Hematopoietic multipotent progenitor cell treated with erythropoietin and hydrocortisone succinate and interleukin-3 and kit ligand, for 15 days (in vitro differentiated cells): ENCODE measurements around the gene ARF1.

ENCODE experiments used
- DNase-seq: peaks from one replicate; pipeline ENCODE4 v3.0.0-alpha.2; 2015; ENCODE audit warnings: low spot score

Gene ARF1

DNA sequence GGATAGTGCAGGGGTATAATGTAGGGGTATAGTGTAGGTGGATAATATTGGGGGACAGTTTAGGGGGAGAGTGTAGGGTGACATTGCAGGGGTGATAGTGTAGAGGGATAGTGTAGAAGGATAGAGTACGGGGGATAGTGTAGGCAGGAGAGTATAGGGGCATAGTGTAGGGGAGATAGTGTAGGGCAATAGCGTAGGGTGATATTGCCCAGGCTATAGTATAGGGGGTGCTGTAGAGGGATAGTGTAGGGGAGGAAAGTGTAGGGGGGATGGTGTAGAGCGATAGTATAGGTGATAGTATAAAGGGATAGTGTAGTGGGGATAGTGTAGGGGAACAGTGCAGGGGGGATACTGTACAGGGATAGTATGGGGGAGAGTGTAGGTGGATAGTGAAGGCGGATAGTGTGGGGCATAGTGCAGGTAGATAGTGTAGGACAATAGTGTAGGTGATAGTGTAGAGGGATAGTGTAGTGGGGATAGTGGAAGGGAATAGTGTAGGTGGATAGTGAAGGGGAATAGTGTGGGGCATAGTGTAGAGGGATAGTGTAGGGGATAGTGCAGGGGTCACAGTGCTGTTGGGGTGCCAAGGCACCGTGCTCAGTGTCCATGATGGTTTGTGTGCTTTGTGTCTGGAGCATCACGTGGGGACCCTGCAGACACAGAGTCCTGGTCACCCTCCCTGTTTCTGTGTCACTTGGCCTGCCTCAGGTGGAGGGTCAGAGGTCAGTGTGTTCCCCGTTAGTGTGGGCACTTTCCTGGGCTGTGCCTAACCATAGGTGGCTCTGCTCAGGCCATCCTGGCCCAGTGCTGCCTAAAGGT is 10.5 kb upstream of the ARF1 start:
- no peak for DNase-seq

DNA sequence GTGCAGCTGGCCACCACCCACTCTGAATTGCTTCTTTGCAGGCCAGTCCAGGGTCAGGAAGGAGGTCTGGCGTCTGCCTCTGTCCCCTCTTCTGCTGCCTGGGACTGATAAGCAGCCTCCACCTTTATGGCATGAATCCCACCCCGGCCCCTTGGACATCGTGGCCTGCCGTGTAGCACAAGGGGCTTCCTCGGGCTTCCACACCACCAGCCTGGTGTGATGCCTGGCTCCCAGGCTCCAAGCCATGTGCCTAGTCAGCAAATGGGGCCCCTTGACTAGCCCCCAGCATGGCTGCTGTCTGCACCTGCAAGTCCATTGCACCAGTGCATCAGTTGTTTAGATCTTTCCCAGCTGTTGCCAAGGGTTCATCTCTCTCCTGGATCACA is 9.9 kb upstream of the ARF1 start:
- no peak for DNase-seq

DNA sequence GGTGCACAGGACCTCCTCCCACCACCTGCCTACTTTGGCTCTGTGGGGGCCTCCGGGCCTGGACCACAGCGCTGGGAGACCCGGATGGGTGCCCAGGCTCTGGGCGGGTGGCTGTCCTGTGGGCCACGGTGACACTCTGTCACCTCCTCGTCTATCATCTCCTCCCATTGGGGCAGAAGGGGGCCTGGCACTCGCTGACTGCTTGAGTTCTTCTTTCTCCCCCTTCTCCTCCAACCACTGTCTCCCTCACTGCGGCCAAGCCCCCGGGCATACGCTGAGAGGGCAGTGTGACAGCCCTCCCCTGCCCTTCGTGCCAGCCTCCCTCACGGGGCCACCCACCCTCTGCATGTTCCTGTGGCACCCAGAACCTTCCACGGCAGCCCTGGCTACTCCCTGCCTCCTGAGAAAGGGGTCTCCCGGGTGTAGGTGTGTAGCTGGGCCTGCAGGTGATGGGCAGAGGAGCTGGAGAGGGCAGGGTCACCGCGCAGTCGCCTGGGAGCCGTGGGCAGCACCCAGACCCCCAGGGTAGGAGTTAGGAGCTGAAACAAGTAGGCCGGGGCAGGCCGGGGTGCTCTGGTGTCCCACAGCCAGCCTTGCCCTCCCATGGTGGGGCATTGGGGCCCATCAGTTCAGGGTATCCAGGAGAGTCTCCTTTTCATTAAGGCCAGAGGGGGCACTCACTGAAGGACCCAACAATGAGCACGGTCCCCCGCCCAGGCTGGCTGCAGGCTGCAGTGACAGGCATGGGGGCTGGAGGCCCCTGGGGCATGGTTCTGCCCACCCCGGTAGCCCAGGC is 9.2 kb upstream of the ARF1 start:
- no peak for DNase-seq

DNA sequence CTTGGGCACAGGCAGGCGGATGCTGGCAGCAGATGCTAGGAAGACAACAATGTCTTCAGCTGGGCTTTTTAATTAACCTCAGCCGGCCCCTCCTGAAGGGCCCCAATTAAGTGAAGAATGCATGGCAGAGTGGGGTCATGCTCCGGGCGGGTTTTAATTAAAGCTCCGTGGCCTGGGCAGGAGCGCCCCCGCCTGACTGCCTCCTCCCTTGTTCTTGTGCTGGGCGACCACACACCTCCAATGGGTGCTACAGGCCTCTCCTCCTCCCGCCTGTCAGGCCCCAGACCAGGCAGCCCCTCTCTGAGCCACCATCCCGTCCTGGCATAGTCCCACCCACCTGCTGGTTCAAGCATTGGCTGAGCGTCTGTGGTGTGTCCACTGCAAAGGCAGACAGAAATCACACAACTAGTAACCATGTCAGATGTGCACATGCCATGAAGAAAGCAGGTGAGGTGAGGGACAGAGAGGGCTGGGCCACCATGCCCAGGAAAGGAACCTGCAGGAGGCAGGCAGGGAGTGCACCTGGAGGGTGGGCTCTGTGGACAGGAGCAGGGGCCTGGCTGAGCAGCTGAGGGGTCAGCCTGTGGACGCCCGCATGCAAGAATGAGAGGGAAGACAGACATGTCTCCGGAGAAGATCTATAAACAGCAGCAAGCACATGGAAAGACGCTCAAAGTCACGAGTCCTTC is 8.5 kb upstream of the ARF1 start:
- DNase-seq: no peak

DNA sequence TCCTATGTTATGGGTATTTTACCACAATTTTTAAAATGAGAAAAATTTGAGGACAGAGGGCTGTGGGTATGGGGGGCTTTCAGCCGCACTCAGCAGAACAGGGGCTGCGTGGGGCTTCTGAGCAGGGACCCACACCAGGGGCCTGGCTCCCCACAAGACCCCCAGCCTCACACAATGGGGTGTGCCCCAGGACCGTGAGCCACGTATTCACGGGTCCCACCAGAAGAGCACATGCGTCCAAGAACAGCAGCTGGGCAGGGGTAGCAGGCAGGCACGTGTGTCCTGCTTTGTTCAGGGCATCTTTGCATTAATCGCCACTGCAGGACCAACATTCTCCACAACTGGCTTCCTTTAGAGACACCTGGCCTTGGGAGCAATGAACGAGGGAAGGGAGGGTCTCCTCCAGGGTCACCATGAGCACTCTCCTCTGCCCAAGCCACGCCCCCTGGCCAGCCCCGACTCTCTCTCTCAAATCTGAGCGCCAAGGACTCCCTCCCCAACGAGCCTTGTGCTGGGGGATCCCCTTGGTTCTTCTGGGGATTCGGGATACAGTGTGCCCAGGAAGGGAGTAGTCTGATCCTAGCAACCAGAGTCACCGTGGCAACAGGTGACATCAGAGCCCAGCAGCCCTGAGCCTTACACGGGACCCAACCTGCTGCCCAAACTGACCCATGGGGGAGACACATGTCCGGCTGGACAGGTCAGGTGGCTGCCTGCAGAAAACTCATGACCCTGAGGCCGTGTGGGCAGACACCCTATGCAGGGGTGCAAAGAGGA is 7.4 kb upstream of the ARF1 start:
- no peak for DNase-seq

DNA sequence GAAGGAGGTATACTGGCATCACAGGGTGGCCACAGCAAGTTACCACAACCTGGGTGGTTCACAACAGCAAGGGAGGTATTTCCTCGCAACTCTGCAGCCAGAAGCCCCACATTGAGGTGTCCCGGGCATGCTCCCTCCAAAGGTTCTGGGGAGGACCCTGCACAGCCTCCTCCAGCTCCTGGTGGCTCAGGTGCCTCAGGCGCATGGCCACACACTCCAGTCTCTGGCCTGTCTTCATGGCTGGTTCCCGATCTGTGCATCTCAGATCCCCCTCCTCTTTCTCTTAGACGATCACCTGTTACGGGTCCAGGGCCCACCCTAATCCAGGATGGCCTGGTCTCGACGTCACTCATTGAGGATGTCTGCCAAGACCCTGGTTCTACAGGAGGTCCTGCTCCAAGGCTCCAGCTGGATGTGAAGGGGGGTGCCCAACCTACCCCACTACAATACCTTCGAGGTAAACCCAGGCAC is 6.7 kb upstream of the ARF1 start:
- DNase-seq: no peak

DNA sequence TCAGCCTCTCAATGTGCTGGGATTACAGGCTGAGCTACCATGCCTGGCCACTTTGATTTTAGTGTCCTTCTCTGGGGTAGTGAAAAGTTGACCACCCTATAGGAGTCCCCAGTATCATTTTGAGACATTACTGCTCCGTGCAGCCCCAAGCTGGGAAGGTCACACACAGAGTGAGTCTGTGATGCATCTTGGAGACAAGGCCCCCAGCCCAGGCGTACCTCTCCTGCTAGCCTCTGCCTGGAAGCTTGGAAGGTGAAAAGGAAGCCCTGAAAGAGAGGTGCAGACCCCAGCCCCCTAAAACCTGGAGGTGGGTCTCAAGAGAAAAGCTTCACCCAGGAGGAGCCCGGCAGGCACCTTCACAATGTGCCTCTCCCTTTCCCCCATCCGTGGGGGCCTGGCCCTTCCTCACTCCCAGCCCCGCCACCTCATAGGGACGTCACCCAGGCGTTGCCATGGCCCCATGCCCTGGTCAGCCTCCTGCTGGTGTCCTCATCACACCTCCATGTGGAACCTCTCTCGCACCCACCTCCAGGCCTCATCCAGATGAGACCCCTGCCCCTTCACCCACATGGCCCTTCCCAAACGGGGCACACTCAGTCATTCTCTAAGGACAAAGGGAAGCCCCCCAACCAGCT is 5.6 kb upstream of the ARF1 start:
- no peak for DNase-seq

DNA sequence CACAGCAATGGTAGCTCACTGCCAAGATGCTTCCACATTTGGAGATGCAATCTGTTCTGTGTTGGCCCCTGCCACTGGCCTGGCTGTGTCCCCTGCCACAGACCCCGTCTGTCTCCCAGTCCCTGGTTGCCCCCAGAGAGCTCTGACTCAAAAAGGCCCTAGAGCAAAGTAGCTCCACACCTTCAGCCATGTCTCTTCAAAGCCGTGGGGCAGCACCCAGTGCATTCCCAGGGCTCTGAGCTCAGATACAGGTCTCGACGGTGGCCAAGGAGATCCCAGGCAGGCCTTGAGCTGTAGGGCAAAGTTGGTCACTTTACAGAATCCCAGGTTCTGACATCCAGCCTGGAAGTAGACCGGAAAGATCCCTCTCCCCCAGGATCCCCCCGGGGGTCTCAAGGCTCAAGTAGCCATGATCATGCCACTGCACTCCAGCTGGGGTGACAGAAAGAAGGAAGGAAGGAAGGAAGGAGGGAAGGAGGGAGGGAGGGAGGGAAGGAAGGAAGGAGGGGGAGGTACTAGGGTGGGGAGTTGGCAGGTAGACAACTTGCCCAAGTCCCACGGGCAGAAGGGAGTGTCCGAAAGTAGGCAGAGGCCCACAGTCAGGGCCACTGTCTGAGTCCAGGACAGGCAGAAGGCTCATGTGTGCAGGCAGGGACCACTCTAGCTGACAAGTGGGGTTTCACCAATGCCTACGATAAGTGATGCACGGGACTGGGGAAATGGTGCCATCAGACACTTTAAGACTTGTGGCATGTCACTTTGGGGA is 4.8 kb upstream of the ARF1 start:
- no peak for DNase-seq

DNA sequence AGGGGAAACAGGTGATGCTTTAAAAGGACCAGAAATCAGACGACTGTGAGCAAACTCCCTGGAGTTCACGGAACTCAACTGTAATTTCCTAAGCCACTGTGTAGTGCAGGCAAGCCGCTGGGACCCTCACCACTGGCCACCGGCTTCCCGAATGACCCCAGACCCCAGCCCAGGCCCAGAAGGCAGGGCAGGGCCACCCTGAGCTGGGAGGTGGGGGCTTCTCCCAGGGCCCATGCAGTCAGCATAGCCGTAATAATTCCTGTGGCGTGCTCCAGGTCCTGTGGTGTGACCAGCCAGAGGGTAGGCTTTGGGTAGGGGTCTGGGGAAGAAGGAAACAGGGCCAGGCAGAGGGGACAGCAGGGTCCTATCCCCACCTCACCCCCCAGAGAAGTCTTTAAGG is 3.5 kb upstream of the ARF1 start:
- DNase-seq: no peak

DNA sequence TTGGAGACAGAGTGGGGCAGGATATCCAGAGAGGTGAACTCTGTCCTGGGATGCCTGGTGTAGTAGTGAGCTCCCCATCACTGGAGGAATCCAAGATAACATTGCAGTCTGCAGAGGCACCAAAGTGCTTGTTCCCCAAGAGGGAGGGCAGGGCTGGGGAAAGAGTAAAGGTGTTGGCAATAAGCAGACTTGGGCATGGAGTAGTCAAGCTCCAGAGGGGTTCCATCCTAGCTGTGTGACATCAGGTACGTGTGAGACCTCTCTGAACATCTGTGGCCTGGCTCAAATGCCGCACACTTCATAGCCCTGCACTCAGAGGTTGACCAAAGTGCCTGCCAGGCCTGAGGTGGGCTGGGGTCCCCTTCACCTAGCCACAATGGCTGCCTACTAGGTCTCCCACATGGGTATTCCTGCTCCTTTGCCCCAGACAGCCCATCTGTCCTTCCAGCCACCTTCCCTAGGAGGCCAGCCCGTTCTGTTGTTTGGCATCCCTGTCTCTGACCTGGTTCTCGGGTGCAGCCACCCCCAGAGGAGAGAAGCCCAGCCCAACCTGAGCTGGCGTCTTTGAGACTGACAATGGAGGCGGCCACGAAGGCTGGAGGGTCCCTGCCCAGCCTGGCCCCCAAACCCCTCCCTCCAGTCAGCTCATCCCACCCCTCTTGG is 2.8 kb upstream of the ARF1 start:
- DNase-seq: no peak

DNA sequence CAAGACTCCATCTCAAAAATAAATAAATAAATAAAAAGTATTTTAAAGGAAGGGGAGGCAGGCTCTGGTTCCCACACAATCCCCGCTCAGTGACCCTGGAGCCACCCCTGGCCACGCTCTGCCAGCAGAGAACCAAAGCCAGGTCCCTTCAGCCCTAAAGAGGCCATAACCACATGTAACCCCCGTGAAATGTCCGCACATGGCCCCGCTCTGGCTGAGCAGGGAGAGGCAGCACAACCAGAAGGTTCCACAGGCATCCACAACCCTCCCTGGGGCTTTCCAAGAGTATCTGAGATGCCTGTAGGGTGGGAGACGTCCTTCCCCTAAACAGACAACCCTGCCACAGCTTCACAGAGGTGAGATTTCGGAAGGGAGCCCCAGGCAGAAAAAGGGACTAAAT is 1.4 kb upstream of the ARF1 start:
- DNase-seq: no peak

DNA sequence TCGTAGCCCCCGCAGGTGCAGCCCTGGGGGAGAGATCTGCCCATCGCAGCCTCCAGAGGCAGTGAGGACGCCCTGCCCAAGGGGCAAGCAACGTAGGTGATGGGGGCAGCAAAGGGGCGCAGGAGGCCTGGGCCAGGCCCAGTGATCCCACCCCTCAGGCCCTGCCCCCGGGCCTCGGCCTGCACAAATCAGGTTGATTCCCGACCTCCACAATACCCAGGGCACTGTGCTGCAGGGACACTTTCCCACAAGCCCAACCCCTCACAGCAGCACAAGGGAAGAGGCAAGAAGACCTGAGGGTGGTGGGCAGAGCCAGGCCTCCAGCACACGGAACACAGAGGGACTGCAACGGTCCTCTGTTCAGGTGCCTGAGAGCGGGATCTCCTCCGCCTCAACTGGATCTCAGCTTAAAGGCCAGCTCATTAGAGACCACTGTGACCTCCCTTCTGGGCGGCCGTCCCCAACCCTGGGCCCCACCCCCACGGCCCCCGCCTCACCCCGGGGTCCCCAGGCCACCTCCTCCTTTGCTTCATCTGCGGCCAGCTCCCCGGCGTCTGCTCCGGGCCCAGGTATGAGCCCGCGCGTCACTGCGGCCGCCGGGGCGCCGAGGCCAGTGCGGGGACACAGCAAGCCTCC is 812 bp upstream of the ARF1 start:
- DNase-seq: no peak

DNA sequence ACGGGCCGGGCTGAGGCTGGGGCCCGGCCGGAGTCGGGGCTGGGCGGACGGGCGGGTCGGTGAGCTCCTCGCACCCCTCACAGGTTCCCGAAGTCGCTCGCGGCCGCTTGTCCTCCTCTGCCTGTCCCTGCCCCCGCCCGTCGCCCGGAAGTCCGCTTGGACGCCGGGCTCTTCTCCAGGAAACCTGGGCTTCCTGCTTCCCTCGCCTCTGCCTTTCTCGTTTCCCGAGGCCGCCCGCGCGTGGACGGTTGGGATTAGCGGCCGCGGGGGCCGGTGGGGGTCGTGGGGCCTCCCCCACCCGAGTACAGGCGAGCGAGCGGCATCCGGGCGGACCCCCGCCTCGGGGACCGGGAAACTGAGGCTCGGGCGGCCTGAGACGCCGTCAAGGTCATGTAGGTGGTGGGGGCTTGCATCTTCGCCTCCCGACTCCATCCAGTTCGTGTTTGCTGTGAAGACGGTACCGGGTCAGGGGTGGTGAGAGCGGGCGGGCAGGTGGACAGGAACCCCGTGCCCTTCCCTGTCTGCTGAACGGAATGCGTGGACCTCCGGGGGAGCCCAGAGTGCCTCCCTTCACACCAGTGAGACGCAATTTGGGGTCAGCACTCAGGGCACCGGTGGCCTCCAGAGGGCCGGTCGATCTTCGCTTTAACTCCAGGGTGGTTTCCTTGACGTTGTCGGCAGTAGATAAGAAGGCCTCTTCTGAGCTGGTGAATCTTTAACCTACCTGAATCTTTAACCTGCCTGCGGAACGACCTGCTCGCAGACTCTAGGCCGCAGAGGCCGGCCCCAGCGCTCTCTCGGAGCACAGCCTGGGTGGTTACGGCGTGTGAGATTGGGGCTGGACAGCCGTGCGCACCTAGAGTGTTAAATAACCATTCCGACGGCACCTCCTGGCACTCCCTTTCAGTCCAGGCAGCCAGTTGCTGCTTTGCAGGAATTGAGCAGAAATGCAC is 686 bp downstream of the ARF1 start:
- peak; percentile 51 for DNase-seq

DNA sequence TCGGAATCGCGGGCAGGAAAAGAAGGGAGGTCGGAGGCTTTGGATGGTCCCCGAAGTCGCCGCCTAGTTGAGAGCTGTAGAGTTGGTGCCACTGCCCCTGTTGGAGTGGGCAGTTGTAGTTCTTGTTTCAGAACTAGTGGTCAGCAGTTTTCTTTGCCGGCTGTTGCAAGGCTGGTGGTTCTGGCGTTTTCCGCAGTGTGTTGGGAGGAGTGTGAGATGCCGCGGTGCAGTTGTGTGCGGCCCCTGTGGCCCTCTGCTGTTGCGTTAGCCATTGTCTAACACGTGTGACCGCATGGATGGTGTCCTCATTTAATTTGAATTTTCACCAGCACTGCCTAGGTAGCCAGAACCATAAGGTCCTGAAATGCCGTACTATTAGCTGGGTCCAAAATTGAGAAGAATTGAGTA is 1.4 kb downstream of the ARF1 start:
- DNase-seq: no peak

DNA sequence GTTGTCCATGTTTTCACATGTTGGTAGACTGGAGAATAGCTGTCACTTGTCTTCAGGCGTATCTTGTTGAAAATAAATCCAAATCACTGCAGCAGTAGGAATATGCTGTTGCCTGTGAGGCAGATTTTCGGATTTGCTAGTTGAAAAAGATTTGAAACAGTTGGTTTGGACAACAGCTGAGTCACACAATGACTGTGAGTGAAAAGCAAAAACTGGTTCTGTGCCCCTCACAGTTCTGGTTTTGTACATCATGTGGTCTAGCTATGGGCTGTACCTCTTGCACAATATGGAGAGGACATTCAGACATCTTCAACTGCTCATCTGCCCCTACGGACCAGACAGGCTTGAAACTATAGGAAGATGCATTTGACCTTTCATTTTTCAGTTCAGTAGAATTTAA is 1.8 kb downstream of the ARF1 start:
- peak; percentile 24 for DNase-seq

DNA sequence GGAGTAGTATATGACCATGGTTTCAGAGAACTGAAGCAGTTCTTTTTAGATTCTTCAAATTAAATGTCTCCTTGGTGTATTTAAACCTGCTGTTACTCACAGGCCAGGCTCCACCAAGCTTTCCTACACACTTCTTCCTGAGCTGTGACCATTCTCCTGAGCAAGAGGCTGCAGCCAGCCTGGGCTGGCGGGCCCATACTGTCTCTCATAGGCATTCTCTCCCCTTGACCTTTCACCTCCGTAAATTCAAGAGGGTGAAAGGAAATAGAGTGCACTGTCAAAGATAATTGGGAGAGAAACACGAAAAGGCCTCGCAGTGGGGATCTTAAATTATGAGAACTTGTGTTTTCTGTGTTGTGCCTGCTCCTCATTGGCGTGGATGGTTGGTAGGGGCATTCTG is 2.3 kb downstream of the ARF1 start:
- no peak for DNase-seq

DNA sequence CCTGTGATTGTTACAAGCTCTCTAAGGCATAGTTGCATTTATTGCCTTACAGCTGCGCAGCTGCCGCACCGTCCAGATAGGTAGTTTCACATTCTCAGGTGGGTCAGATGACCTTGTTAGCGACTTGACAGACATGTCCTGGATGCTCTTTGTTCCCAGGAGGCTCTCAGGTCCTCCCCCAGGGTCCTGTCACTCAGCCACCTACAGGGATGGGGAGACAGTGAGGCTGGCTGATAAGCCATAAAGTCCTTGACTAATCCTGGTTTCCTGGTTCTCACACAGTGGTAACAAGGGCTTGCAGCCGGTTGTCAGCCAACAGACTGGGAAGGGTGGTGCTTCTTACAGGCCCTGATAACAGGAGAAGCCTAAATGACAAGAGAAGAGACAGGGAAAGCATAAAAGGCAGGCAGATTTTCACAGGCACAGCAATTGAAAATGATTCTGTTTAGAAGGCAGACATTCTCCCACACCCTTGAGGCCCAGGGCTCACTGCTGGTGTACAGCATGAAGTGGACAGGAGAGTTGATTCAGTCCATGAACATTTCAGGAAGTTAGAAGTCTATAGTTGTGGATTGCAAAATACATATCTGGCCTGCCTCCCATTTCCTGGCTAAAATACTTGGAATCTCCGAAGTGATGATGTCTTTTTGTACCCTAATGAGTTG is 2.9 kb downstream of the ARF1 start:
- peak; percentile 42 for DNase-seq

DNA sequence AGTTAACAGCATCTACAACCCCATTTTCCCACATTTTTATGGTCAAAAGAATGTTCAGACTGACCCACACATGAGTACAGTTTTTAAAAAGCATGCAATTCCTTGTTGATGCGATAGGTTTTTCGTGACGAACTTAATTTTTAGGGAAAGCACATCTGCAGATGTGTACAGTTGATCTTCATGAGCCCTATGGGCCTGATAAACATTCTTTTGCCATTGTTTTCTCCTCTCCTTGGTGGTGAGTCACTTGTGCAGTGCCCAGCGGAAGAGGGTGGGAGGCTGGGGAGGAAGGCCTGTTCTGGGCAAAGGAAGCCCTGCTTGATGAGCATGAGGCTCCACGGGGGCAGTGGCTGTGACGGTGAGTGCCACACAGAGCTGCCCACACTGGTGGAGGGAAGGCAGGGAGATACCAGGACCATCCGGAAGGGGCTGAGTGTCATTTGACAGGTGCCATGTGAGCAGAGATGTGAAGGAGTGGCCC is 5.3 kb downstream of the ARF1 start:
- no peak for DNase-seq
